ENCODE results near the gene SAMHD1. TPM values are rescaled to one million over a fixed set of nuclear protein-coding genes. Genes with fewer than 3 reads are reported as not detected.

Gene SAMHD1
- total RNA-seq, 6 donors from 2014 or later: 134 to 224 (median 185) TPM

DNA sequence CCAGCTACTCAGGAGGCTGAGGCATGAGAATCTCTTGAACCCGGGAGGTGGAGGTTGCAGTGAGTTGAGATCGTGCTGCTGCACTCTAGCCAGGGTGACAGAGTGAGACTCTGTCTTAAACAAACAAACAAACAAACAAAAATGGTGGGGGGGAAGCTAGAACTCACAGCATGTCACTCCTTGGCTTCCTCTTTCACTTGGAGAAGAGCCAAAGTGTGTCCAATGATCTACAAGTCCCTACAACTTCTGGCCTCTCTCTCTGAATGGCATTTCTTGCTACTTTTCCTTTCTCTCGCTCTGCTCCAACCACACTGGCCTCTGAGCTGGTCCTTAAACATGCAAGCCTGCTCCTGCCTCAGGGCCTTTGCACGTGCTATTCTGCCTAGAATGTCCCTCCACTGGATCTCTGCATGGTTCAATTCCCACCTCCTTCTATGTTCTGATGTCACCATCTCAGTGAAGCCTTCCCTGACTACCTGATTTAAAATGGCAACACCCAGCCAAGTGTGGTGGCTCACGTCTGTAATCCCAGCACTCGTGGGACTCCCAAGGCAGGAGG is 67.5 kb downstream of the SAMHD1 start:
- 76 to 81% methylated on average over 6 of the region's 6 CpGs for WGBS, 2 donors
- Histone ChIP-seq H3K4me3 (no peak overlapping the region), H3K4me1 (peaks cover 4 to 8% (median 6%) of the 10 kb centered on the region in 4 donors), H3K27ac (no peak overlapping the region), H3K36me3 (peaks cover 0 to 4% (median under 1%) of the 10 kb centered on the region in 4 donors), H3K9me3 (no peaks in the 10 kb centered on the region), H3K27me3 (no peaks in the 10 kb centered on the region)
- DNase-seq: no peak
- ATAC-seq (ENCODE audit: low FRiP score in 2 of 2): no peak
- no peak for TF ChIP-seq POLR2A (IDR thresholded peaks at IDR 0.05)
- TF ChIP-seq EP300 (IDR thresholded peaks at IDR 0.05): no peak
- TF ChIP-seq, protein P1, sequence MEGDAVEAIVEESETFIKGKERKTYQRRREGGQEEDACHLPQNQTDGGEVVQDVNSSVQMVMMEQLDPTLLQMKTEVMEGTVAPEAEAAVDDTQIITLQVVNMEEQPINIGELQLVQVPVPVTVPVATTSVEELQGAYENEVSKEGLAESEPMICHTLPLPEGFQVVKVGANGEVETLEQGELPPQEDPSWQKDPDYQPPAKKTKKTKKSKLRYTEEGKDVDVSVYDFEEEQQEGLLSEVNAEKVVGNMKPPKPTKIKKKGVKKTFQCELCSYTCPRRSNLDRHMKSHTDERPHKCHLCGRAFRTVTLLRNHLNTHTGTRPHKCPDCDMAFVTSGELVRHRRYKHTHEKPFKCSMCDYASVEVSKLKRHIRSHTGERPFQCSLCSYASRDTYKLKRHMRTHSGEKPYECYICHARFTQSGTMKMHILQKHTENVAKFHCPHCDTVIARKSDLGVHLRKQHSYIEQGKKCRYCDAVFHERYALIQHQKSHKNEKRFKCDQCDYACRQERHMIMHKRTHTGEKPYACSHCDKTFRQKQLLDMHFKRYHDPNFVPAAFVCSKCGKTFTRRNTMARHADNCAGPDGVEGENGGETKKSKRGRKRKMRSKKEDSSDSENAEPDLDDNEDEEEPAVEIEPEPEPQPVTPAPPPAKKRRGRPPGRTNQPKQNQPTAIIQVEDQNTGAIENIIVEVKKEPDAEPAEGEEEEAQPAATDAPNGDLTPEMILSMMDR (IDR thresholded peaks at IDR 0.05): no peak
- no peak for TF ChIP-seq POLR2AphosphoS5 (IDR thresholded peaks at IDR 0.05)

DNA sequence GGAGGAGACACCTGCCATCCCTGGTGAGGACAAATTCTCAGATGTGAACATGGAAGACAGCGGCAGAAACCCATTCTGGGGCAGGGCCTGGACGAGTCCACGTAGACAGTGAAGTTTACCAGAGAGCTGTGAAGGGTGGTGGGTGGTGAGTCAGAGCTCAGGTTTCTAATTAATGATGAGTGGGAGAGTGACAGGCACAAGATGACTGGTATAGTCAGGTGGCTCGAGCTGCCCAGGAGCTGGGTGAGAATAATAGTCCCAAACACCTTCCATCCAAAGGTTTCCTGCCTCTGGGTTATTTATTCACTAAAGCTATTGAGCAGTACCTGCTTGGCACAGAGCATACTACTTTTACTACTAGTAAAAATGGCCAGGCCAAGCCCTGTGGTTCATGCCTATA is 69.6 kb downstream of the SAMHD1 start:
- Histone ChIP-seq H3K27me3 (no peaks in the 10 kb centered on the region), H3K4me1 (peaks cover under 1 to 3% (median 1%) of the 10 kb centered on the region in 4 donors), H3K9me3 (no peaks in the 10 kb centered on the region), H3K27ac (no peak overlapping the region), H3K4me3 (no peak overlapping the region), H3K36me3 (no peaks in the 10 kb centered on the region)
- TF ChIP-seq POLR2A (IDR thresholded peaks at IDR 0.05) (no peak), POLR2AphosphoS5 (IDR thresholded peaks at IDR 0.05) (no peak), EP300 (IDR thresholded peaks at IDR 0.05) (no peak)
- TF ChIP-seq, protein P1 (IDR thresholded peaks at IDR 0.05): no peak
- ATAC-seq (ENCODE audit: low FRiP score in 2 of 2) (no peak), DNase-seq (no peak)
- WGBS, 2 donors: 68 to 74% methylated on average over 4 of the region's 4 CpGs

DNA sequence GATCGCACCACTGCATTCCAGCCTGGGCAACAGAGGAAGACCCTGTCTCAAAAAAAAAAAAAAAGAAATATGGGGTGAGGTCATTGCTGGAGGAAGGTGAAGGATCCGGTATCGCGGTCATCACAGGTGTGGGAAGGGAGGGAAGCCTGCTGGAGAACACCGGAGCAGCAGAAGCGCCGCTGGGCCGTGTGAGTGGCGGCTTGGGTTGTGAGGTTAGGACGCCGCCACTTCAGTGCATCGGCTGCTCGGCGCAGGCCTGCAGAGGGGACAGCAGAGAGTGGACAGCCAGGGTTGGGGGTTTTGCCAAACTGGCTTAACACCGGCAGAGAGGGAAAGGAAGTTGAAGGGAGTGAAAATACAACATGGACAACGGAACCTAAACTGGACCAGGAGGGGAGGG is 70.2 kb downstream of the SAMHD1 start:
- DNase-seq (no peak), ATAC-seq (ENCODE audit: low FRiP score in 2 of 2) (no peak)
- Histone ChIP-seq H3K4me3 (no peak overlapping the region), H3K4me1 (no peaks in the 10 kb centered on the region), H3K27me3 (no peaks in the 10 kb centered on the region), H3K36me3 (no peaks in the 10 kb centered on the region), H3K27ac (no peak overlapping the region), H3K9me3 (no peaks in the 10 kb centered on the region)
- WGBS, 2 donors: 86 to 92% methylated on average over 16 of the region's 16 CpGs
- TF ChIP-seq POLR2AphosphoS5 (IDR thresholded peaks at IDR 0.05) (no peak), EP300 (IDR thresholded peaks at IDR 0.05) (no peak), POLR2A (IDR thresholded peaks at IDR 0.05) (no peak)
- TF ChIP-seq, protein P1 (IDR thresholded peaks at IDR 0.05): no peak

DNA sequence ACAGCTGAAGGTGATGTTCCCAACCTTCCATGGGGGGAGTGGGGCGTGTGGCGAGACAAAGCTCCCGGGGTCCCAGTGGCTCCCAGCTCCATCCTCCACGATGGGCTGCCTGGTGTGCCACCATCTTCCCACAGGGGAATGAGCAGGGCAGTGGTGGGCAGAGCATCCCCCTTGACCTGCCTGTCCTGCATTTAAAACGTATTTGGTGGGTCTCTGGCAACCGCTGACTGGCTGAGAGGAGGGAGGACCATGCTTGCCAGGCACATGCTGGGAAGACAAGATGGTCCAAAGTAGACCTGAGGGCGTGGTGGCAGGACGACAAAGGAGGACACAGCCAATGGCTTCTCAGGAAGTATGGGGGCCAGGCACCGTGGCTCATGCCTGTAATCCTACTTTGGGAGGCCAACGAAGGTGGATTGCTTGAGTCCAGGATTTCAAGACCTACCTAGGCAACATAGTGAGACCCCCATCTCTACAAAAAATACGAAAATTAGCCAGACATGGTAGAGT is 70.7 kb downstream of the SAMHD1 start:
- Histone ChIP-seq H3K27ac (no peak overlapping the region), H3K4me1 (no peaks in the 10 kb centered on the region), H3K36me3 (no peaks in the 10 kb centered on the region), H3K4me3 (no peak overlapping the region), H3K27me3 (no peaks in the 10 kb centered on the region), H3K9me3 (no peaks in the 10 kb centered on the region)
- no peak for ATAC-seq (ENCODE audit: low FRiP score in 2 of 2)
- TF ChIP-seq POLR2A (IDR thresholded peaks at IDR 0.05) (no peak), EP300 (IDR thresholded peaks at IDR 0.05) (no peak), POLR2AphosphoS5 (IDR thresholded peaks at IDR 0.05) (no peak)
- TF ChIP-seq, protein P1 (IDR thresholded peaks at IDR 0.05): no peak
- DNase-seq: no peak
- WGBS, 2 donors: 88 to 89% methylated on average over 7 to 11 of the region's 11 CpGs

DNA sequence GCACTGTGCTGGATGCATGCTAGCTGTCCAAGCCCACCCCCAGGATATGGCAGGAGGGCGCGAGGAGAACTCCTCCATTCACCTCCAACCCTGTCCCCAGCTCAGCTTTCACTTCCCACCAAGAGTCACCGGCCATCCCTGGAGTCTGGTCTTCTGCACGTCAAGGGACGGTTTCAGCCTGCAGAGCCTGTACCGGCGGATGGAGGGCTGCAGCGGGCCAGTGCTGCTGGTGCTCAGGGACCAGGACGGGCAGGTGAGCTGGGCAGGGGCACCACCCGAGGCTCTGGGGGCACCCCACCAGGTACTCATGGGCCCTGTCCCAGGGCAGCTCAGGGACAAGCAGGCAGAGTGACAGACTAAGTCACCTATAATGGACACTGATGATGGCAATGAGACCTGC is 72.6 kb downstream of the SAMHD1 start:
- 84% methylated on average over 10 of the region's 10 CpGs; no CpG with 5 or more reads in 1 of the 2 donors for WGBS, 2 donors
- H3K4me1 ChIP-seq: no peaks in the 10 kb centered on the region

More for the DNA sequence above, 72.6 kb downstream of the SAMHD1 start:
- Histone ChIP-seq H3K4me3 (no peak overlapping the region), H3K27ac (no peak overlapping the region), H3K9me3 (no peaks in the 10 kb centered on the region), H3K27me3 (no peaks in the 10 kb centered on the region), H3K36me3 (no peaks in the 10 kb centered on the region)
- TF ChIP-seq POLR2AphosphoS5 (IDR thresholded peaks at IDR 0.05): no peak
- TF ChIP-seq EP300 (IDR thresholded peaks at IDR 0.05): no peak
- TF ChIP-seq, protein P1 (IDR thresholded peaks at IDR 0.05): no peak
- no peak for TF ChIP-seq POLR2A (IDR thresholded peaks at IDR 0.05)
- DNase-seq (no peak), ATAC-seq (ENCODE audit: low FRiP score in 2 of 2) (no peak)
